Sigmoid colon (tissue), 7 donors: ENCODE data around the gene HMGB2. TPM values are rescaled to one million over a fixed set of nuclear protein-coding genes. Genes with fewer than 3 reads are reported as not detected.
A peak's percentile ranks its signal among the peaks of the same experiment; 100 is the strongest.

Experiments
- DNase-seq: peaks from one replicate; pipeline ENCODE4 v3.0.0-alpha.2; 2019
- H3K27ac ChIP-seq, 4 donors: fragments of 200-600 bp; sonication (generic); one replicate each; pipeline ENCODE4 v1.5.1; 2016 to 2019; ENCODE audit warnings: mild to moderate bottlenecking in 1 of 4
- H3K27me3 ChIP-seq, 3 donors: fragments of 200-600 bp; sonication (generic); one replicate each; pipeline ENCODE4 v1.5.1; 2019; ENCODE audit warnings: mild to moderate bottlenecking in 1 of 3
- H3K36me3 ChIP-seq, 4 donors: fragments of 200-600 bp; sonication (generic); one replicate each; pipeline ENCODE4 v1.5.1; 2016 to 2019
- H3K4me1 ChIP-seq, 4 donors: fragments of 200-600 bp; sonication (generic); one replicate each; pipeline ENCODE4 v1.5.1; 2017 to 2019
- H3K4me3 ChIP-seq, 4 donors: fragments of 200-600 bp; sonication (generic); one replicate each; pipeline ENCODE4 v1.5.1; 2017 to 2019; ENCODE audit warnings: mild to moderate bottlenecking in 2 of 4, moderate library complexity in 1 of 4
- H3K9me3 ChIP-seq, 4 donors: fragments of 200-600 bp in 3 of 4; sonication (generic) in 3 of 4; one replicate each; pipeline versions ENCODE4 v1.5.1 to v1.6.1; 2013 to 2019
- EP300 ChIP-seq, 4 donors: sonication (generic); formaldehyde crosslinking; IDR thresholded peaks; one replicate each; pipeline ENCODE4 v1.6.1; 2017; ENCODE audit warnings: antibody characterized with exemption in 4 of 4
- POLR2A ChIP-seq, 2 donors: fragments of 450-650 bp; IDR thresholded peaks; one replicate each; pipeline ENCODE4 v1.6.1; 2016; ENCODE audit warnings: antibody characterized with exemption in 2 of 2, mild to moderate bottlenecking in 2 of 2, moderate library complexity in 2 of 2
- POLR2AphosphoS5 ChIP-seq, 4 donors: sonication (generic); formaldehyde crosslinking; IDR thresholded peaks; one replicate each; pipeline ENCODE4 v1.6.1; 2017; ENCODE audit warnings: antibody characterized with exemption in 4 of 4
- WGBS, 2 donors: extraction: QIAGEN DNeasy Blood & Tissue Kit; methylation state at CpG; one replicate each; pipeline ENCODE4 v1.1.7; 2013; 5-methylcytosine and 5-hydroxymethylcytosine counted together
- intact Hi-C: fragments of 100-400 bp; cut with DNase I; formaldehyde crosslinking; loops from one replicate; pipeline ENCODE4 v1.15.1; 2023
- polyA plus RNA-seq, 3 donors: library from polyadenylated mRNA; stranded (reverse); fragments of 200-250 nt; gene quantifications; one replicate each; pipeline ENCODE4 v1.2.3, GENCODE V29; 2013
- total RNA-seq, 4 donors: library from RNA; depleted of rRNA; stranded (reverse); fragments of >200 nt; gene quantifications; one replicate each; pipeline ENCODE4 v1.1.0, GENCODE V29; 2016
- TF ChIP-seq, protein P1 (sequence below), 4 experiments: fragments of 450-650 bp in 3 of 4; fragments of 200-600 bp in 1 of 4; IDR thresholded peaks; one replicate each; pipeline ENCODE4 v1.5.1; 2016 to 2019; ENCODE audit warnings: antibody characterized with exemption in 4 of 4, mild to moderate bottlenecking in 3 of 4, moderate library complexity in 2 of 4
- donor health status: healthy with polysubstance abuse.
- donor health status: Bipolar disorder and iron deficiency.
- donor health status: healthy.

Gene HMGB2
- total and polyA plus RNA-seq, 7 donors, result 45.1 to 255 (median 74.7) TPM

DNA sequence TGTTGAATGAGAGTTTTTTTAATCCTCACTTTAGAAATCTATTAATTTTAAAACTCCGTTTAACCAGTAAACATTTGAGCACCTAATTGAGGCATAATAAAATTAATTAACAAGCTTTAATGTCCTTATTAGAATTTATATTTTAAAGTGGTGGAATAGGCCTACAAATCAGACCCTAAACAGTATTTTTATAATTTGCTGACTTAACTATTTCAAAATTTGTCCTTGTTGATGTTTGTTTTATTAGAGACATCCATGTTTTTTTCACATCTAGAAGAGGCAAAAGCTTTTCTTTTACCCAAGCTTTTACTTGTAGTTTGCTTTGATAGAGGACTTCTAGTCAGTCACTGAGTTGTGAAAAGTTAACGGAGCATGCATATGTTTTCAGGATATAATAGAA lies 40.4 kb upstream of the HMGB2 start:
- TF ChIP-seq, protein P1, sequence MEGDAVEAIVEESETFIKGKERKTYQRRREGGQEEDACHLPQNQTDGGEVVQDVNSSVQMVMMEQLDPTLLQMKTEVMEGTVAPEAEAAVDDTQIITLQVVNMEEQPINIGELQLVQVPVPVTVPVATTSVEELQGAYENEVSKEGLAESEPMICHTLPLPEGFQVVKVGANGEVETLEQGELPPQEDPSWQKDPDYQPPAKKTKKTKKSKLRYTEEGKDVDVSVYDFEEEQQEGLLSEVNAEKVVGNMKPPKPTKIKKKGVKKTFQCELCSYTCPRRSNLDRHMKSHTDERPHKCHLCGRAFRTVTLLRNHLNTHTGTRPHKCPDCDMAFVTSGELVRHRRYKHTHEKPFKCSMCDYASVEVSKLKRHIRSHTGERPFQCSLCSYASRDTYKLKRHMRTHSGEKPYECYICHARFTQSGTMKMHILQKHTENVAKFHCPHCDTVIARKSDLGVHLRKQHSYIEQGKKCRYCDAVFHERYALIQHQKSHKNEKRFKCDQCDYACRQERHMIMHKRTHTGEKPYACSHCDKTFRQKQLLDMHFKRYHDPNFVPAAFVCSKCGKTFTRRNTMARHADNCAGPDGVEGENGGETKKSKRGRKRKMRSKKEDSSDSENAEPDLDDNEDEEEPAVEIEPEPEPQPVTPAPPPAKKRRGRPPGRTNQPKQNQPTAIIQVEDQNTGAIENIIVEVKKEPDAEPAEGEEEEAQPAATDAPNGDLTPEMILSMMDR (IDR thresholded peaks at IDR 0.05), result no peak
- TF ChIP-seq POLR2AphosphoS5 (IDR thresholded peaks at IDR 0.05) (no peak), EP300 (IDR thresholded peaks at IDR 0.05) (no peak), POLR2A (IDR thresholded peaks at IDR 0.05) (no peak)
- Histone ChIP-seq H3K4me1 (peaks cover 0 to 55% (median 30%) of the 10 kb centered on the region in 4 donors), H3K9me3 (no peaks in the 10 kb centered on the region), H3K27ac (peak overlapping the region; percentile 94 to 98 (median 97)), H3K36me3 (peaks cover 0 to 17% (median 0%) of the 10 kb centered on the region in 4 donors), H3K27me3 (no peaks in the 10 kb centered on the region), H3K4me3 (peak overlapping the region in 1 of 4 donors; percentile 90)
- no peak for DNase-seq
- 94 to 95% methylated on average over 2 of the region's 2 CpGs for WGBS, 2 donors
- intact Hi-C loops, result loop anchor here (5.0 kb wide), 2 partner anchors 43 to 133 kb away; no protein-coding TSS in a partner anchor

DNA sequence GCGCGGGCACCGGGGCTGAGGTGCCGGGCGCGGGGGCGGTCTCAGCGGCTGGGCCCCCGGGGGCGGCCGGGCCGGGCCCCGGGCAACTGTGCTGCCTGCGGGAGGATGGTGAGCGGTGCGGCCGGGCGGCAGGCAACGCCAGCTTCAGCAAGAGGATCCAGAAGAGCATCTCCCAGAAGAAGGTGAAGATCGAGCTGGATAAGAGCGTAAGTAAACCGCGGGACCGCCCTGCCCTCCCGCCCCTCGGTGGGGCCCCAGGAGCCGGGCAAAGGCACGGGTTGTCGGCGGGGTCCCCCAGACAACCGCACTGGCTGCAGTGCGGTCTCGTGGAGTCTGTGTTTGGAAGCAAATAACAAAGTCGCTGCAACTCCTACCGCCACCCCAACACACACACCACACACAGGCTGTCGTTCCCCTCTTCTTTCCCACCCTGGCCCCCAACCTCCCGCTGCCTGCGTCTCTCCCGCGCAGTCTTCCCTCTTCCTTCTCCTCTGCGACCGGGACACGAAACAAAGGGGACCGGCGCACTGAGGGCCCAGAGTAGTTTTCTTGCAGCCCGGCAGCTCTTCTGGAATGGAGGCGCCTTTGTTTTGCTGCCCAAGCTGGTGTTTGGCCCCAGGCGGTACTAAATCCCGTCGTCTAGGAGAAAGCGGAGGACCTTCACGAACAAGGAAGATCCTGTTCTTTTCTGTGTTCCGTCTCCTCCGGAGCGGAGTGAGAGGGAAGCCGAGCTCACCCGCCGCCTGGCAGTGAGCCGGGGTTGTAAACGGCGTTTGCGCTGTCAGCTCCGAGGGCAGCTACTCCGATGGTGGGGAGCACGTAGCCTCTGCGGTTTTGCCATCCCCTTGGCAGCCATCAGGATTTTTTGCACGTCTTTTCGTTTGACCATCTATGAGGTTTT lies 37.4 kb upstream of the HMGB2 start:
- H3K4me1 ChIP-seq, result peaks cover 0 to 60% (median 43%) of the 10 kb centered on the region in 4 donors
- peak overlapping the region; percentile 82 to 91 (median 90) for H3K4me3 ChIP-seq
- WGBS, 2 donors, result 0 to 1% methylated on average over 68 of the region's 68 CpGs
- DNase-seq, result peak; percentile 89
- H3K36me3 ChIP-seq, result peaks cover 0 to 10% (median 0%) of the 10 kb centered on the region in 4 donors
- no peaks in the 10 kb centered on the region for H3K27me3 ChIP-seq
- H3K9me3 ChIP-seq, result no peaks in the 10 kb centered on the region
- H3K27ac ChIP-seq, result peak overlapping the region; percentile 94 to 98 (median 97)
- intact Hi-C loops, result loop anchor here (5.0 kb wide), 2 partner anchors 46 to 136 kb away; no protein-coding TSS in a partner anchor
- TF ChIP-seq POLR2A (IDR thresholded peaks at IDR 0.05) (peak; percentile 43 to 66), POLR2AphosphoS5 (IDR thresholded peaks at IDR 0.05) (peak in 3 of 4 donors; percentile 78 to 87 (median 79)), EP300 (IDR thresholded peaks at IDR 0.05) (no peak)
- TF ChIP-seq, protein P1 (IDR thresholded peaks at IDR 0.05), result no peak

DNA sequence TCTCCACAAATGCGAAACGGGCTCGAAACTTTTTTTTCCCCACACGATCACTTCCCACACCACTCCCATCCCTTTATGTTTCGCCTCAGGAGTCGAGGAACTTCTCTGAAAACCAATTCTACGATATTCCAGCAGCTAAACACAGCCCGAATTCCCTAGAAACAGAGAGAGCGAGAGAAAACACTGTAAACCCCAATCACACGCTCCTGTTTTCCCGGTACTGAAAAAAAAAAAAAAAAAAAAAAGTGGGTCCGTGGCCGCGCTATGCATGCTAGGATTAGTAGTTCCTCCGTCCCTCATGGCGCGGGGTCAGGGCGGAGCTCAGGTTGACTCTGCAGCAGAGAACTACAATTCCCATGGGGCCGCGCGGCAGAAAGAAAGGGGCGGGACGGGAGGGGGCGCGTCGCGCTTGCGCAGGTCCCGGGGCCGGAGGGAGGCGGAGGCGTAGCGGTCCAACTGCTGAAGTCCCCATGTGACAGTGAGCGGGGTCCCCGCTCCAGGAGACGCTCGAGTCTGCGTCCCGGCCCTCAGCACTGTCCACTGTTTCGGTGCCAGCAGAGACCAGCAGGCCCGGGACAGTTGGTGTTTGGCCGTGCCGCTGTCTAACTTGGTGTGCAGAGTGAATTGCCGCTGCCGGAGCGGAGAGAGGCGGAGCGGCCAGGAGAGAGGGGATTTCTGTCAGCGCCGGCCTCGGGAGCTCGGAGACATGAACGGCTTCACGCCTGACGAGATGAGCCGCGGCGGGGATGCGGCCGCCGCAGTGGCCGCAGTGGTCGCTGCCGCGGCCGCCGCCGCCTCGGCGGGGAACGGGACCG lies 36.5 kb upstream of the HMGB2 start, which contains the start of gene SAP30:
Gene SAP30 (plus strand): TSS at position 478 of the 815 bp plus-strand sequence. CDS start 229 bp downstream, at position 707.
- Histone ChIP-seq H3K9me3 (no peaks in the 10 kb centered on the region), H3K27ac (peak within 1 kb of the TSS; percentile 94 to 98 (median 97)), H3K4me1 (peaks cover 0 to 52% (median 39%) of the 10 kb centered on the region in 4 donors), H3K27me3 (no peaks in the 10 kb centered on the region), H3K4me3 (peak within 1 kb of the TSS; percentile 82 to 91 (median 90)), H3K36me3 (peaks cover 0 to 2% (median 0%) of the 10 kb centered on the region in 4 donors)
- DNase-seq, result peak; percentile 100
- TF ChIP-seq POLR2A (IDR thresholded peaks at IDR 0.05), result peak; percentile 99
- TF ChIP-seq, protein P1 (IDR thresholded peaks at IDR 0.05), result no peak
- TF ChIP-seq EP300 (IDR thresholded peaks at IDR 0.05), result peak in 1 of 4 donors; percentile 24
- peak; percentile 100 for TF ChIP-seq POLR2AphosphoS5 (IDR thresholded peaks at IDR 0.05)
- WGBS, 2 donors, result 0% methylated on average over 72 of the region's 72 CpGs
- intact Hi-C loops, result loop anchor here (1.0 to 5.0 kb wide), 3 partner anchors 36 to 137 kb away; partner anchors contain the start of gene HMGB2

DNA sequence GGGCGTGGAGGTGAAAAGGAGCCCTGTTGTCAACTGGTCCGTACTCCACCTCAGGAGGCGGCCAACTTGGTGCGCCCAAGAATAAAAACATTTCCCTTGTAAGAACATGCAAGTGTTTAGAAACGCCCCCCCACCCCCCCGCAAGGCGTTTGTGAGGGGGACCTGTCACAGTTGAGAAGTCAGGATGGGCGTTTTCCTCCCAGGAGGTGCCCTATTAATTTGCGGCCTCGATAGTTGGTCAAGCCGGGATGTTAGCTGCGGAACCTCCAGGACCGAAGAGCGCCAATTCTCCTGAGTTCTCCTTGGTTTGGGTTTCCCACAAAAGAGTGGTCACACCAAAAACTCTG lies 35.9 kb upstream of the HMGB2 start:
- TF ChIP-seq POLR2AphosphoS5 (IDR thresholded peaks at IDR 0.05) (no peak), POLR2A (IDR thresholded peaks at IDR 0.05) (no peak), EP300 (IDR thresholded peaks at IDR 0.05) (no peak)
- TF ChIP-seq, protein P1 (IDR thresholded peaks at IDR 0.05), result no peak
- WGBS, 2 donors, result 0 to 1% methylated on average over 14 of the region's 14 CpGs
- no peaks in the 10 kb centered on the region for H3K36me3 ChIP-seq
- intact Hi-C loops, result loop anchor here (1.0 to 5.0 kb wide), 3 partner anchors 36 to 137 kb away; partner anchors contain the start of gene HMGB2
- peak overlapping the region; percentile 82 to 91 (median 90) for H3K4me3 ChIP-seq
- H3K4me1 ChIP-seq, result peaks cover 0 to 47% (median 36%) of the 10 kb centered on the region in 4 donors
- H3K27ac ChIP-seq, result peak overlapping the region; percentile 94 to 98 (median 97)
- H3K27me3 ChIP-seq, result no peaks in the 10 kb centered on the region
- H3K9me3 ChIP-seq, result no peaks in the 10 kb centered on the region
- peak; percentile 91 for DNase-seq
